Mucosa of gallbladder (tissue), 1 donor: ENCODE measurements around the gene KBTBD12. TPM values are rescaled to one million over a fixed set of nuclear protein-coding genes. Genes with fewer than 3 reads are reported as not detected.
"Not testable (repeated sequence)": the region's sequence is repeated elsewhere in the genome, so short reads cannot be mapped to it uniquely, and the experiment has no call there.

ENCODE experiments used
- DNase-seq: peaks from one replicate; pipeline ENCODE4 v3.0.0-alpha.2; 2020; ENCODE audit warnings: low spot score
- total RNA-seq: library from RNA; stranded (reverse); gene quantifications from one replicate; pipeline ENCODE4 v1.2.1, GENCODE V29; 2021
- donor health status: DM: no; HTN: no; CAD: no.

The KBTBD12 gene
- 2.1 TPM for total RNA-seq

- DNase-seq: peak; percentile 21
Observed at GRCh38 chr3:127915115-127915936, at the start of gene KBTBD12. Gene KBTBD12 (plus strand): TSS chr3:127915232. CDS start chr3:127923062, 7,830 bp downstream.

- DNase-seq: no peak
Observed at GRCh38 chr3:127865941-127866340, 49.1 kb upstream of the KBTBD12 start.

- no peak for DNase-seq
Observed at GRCh38 chr3:127867412-127867811, 47.6 kb upstream of the KBTBD12 start.

DNA sequence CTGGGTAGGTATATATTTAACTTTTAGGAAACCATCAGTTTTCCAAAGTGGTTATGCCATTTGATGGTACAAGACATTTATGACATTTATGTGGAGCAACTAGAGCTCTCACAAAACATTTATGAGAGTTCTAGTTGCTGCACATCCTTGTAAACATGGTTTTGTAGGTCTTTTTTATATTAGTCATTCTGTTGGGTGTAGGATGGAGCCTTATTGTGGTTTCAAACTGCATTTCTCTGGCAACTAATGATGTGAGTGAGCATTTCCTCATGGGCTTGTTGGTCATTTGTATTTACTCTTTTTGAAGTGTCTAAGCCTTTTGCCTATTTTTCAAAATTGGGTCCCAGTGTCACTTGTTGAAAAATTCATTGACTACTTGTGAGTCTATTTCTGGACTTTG lies 47.0 kb upstream of the KBTBD12 start:
- DNase-seq: no peak

DNA sequence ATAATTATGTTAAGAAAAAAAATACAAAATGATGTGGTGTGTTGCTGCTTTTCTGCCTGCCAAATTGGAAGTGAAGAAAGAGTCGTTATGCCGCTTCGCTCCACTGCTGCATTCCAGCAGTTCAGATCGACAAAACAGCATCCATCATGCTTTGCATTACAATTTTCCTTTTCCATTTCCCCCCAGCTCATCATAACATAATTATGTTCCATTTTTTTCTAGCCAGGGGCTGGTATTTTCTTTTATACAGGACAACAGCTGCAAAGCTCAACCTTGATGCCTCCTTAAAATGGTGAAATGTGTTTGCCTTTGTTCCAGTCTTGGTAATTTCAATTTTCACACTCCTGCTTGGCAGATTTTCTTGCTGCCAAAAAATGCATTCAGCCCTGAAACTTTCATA lies 44.9 kb upstream of the KBTBD12 start:
- no peak for DNase-seq

DNA sequence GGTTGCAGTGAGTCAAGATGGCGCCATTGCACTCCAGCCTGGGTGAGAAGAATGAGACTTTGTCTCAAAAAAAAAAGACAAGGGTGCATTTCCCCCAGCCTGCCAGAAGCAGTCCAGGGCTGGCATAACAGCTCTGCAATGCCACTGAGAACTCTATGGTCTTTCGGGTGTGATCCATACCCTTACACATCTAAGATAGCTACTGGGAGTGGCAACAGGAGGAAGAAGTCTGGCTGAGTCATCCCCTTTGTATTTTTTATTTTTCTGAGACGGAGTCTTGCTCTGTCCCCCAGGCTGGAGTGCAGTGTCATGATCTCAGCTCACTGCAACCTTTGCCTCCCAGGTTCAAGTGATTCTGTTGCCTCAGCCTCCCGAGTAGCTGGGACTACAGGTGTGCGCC lies 40.9 kb upstream of the KBTBD12 start:
- not testable (repeated sequence) for DNase-seq

DNA sequence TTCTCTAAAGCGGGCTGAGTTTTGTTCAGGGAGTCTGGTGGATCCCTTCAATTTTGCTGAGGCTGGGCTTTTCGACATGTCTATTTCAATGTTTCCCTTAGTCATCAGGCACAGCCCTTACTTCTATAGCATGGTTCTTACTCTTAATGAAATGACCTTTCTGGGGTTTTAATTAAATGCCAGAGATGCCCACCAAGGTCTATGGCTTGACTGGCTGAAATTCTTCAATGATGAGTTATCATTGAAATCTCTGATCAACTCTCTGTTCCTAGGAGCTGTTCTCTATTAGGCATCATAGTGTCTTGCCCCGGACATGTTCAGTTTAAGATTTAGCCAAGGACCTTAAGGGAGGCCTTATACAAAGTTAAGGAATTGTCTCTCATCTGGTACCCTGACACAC lies 33.4 kb upstream of the KBTBD12 start:
- DNase-seq: no peak

- DNase-seq: no peak
Observed at GRCh38 chr3:127884041-127884440, 31.0 kb upstream of the KBTBD12 start.

GRCh38 chr3:127886231-127886955 lies 28.6 kb upstream of the KBTBD12 start:
- no peak for DNase-seq

DNA sequence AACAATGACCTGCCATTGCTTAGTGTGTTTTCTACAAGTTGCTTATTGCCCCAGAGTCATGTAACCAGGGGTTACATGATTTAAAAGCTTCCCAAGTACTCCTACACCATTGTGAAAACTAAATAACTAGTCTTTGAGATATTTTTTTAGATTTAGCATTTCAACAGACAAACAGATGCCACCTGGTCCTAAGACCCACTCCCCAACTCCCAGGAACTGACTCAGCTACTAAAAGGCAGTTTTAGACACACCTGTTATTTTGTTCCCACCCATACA lies 28.1 kb upstream of the KBTBD12 start:
- DNase-seq: no peak

- no peak for DNase-seq
Observed at GRCh38 chr3:127887321-127887720, 27.7 kb upstream of the KBTBD12 start.

- DNase-seq: no peak
Observed at GRCh38 chr3:127888156-127888555, 26.9 kb upstream of the KBTBD12 start.

GRCh38 chr3:127888564-127889107 lies 26.4 kb upstream of the KBTBD12 start:
- DNase-seq: no peak

- no peak for DNase-seq
Observed at GRCh38 chr3:127889461-127889863, 25.6 kb upstream of the KBTBD12 start.

GRCh38 chr3:127889976-127890650 lies 24.9 kb upstream of the KBTBD12 start:
- no peak for DNase-seq

DNA sequence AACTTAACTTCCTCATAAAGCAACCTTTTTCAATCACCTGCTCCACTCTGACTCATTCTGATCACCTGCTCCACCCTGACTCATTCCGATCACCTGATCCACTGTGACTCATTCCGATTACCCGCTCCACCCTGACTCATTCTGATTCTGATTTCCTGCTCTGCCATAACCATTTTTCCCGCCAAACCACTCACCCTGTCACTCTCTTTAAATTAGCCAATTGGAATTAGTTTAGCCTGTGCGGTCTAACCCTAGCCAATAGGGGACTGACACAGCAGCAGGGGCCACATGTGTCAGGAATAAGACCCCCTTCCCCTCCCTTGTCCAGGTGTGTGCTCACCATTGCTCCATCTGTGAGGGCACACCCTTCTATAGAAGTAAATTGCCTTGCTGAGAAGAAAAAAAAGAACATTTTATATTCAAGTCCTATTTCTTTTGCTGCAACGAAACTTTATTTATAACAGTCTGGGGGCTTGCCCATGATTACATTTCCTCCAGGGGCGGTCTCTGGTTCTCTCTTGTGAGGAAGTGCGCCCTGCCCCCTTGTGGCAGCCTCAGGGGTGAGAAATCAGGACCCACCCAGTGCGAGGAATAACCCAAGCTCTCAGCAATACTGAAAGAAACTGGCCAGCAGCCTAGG lies 24.3 kb upstream of the KBTBD12 start:
- peak; percentile 50 for DNase-seq

DNA sequence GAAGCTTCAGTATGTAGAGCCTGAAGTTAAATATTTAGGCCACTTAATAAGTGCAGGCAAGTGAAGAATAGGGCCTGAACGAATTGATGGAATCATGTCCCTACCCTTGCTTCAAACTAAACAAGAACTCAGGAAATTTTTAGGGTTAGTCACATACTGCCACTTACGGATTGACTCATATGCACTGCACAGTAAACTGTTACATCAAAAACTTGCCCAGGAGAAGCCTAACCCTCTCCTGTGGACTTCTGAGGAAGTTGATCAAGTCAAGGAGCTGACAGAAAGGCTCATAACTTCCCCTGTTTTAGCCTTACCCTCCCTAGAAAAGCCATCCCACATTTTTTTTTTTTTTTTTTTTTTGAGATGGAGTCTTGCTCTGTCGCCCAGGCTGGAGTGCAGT lies 20.6 kb upstream of the KBTBD12 start:
- DNase-seq: no peak

- DNase-seq: no peak
Observed at GRCh38 chr3:127899200-127899599, 15.8 kb upstream of the KBTBD12 start.

DNA sequence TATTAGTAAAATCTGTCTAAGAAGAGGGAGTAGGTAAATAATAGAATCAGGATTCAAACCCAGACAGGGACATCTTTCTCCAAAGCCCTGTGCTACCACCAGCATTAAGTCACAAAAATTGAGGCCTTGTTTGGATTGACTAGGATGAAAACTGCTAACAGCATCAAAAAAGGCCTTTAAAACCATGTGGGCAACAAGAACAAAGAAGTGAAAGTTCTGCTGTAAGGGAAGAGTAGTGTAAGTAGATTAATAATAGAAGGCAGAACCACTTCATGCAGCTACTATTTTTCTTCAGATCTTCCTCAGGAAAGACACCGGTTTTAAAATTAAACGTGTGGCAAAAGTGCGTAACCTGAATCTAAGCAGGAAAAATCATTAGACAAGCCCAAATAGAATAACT lies 15.3 kb upstream of the KBTBD12 start:
- no peak for DNase-seq

DNA sequence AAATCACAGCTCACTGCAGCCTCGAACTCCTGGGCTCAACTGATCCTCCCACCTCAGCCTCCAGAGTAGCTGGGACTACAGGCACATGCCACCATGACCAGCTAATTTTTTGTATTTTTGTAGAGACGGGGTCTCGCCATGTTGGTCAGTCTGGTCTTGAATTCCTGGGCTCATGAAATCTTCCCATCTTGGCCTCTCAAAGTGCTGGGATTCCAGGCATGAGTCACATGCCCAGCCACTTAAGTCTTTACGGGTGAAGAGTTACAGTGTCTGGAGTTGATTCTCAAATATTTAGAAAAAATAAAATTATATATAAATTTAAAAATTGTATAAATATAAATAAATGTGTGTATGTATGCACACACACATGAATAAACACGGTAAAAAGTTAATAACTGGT lies 14.5 kb upstream of the KBTBD12 start:
- DNase-seq: no peak

DNA sequence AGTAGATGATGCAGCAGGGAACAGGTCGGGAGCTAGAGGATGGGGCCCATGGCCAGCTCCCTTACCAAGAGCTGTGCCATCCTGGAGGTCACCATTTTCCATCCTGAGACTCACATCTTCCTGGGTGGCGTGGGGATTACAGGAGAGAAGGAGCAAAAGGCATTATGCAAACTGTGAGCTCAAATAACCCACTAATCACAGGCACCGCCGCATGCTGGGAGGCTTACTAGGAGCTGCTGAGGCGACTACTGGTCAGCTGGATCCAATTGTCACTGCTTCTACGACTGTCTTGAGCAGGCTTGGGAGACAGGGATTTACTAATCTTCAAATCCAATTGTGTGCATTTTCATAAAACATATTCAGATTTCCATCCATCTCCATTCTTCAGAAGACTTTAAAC lies 12.5 kb upstream of the KBTBD12 start:
- DNase-seq: no peak
